ENCODE data around the gene INVS.

DNA sequence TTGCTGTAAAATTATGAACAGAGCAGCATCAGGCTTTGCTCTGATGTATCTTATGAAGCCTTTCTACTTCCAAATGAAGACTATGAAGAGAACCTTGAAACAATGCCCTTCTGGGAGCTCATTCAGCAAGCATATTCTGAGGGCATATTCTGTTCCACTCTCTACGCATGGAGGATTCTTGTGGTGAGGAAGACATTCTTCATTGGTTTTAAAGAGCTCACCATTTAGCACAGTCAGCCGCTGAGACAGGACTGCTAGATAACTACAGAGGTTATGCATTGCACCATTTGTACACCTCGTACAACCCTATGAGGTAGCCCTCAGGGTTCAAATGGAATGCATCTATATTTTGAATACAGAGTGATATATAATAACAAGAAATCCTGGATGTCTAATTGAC, 61.0 kb downstream of the INVS start:
- TF ChIP-seq, protein P1, sequence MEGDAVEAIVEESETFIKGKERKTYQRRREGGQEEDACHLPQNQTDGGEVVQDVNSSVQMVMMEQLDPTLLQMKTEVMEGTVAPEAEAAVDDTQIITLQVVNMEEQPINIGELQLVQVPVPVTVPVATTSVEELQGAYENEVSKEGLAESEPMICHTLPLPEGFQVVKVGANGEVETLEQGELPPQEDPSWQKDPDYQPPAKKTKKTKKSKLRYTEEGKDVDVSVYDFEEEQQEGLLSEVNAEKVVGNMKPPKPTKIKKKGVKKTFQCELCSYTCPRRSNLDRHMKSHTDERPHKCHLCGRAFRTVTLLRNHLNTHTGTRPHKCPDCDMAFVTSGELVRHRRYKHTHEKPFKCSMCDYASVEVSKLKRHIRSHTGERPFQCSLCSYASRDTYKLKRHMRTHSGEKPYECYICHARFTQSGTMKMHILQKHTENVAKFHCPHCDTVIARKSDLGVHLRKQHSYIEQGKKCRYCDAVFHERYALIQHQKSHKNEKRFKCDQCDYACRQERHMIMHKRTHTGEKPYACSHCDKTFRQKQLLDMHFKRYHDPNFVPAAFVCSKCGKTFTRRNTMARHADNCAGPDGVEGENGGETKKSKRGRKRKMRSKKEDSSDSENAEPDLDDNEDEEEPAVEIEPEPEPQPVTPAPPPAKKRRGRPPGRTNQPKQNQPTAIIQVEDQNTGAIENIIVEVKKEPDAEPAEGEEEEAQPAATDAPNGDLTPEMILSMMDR (IDR thresholded peaks at IDR 0.05; ENCODE audit: extremely low read depth in 1 of 2, insufficient read depth in 1 of 2, low read depth in 1 of 2, low read length in 2 of 2), result no peak
- no peak for TF ChIP-seq EZH2 (IDR thresholded peaks at IDR 0.05; ENCODE audit: borderline replicate concordance, low read depth, low read length, severe bottlenecking)
- TF ChIP-seq POLR2AphosphoS5 (IDR thresholded peaks at IDR 0.05; ENCODE audit: insufficient read depth, low read depth, low read length), result no peak
- no peak for TF ChIP-seq POLR2A (IDR thresholded peaks at IDR 0.05; ENCODE audit: low read depth, low read length)
- no peak for TF ChIP-seq MYC (IDR thresholded peaks at IDR 0.05; ENCODE audit: low read depth, low read length)
- TF ChIP-seq, protein P2, sequence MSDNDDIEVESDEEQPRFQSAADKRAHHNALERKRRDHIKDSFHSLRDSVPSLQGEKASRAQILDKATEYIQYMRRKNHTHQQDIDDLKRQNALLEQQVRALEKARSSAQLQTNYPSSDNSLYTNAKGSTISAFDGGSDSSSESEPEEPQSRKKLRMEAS (IDR thresholded peaks at IDR 0.05; ENCODE audit: insufficient read depth, insufficient read length), result no peak
- no peak for TF ChIP-seq JUN (IDR thresholded peaks at IDR 0.05; ENCODE audit: borderline replicate concordance, insufficient read depth, insufficient read length, low read depth)
